ENCODE results near the gene RGS5. TPM values are rescaled to one million over a fixed set of nuclear protein-coding genes. Genes with fewer than 3 reads are reported as not detected.

Gene RGS5
- polyA plus RNA-seq, 4 donors, result 7.1 to 17.4 (median 9.6) TPM

DNA sequence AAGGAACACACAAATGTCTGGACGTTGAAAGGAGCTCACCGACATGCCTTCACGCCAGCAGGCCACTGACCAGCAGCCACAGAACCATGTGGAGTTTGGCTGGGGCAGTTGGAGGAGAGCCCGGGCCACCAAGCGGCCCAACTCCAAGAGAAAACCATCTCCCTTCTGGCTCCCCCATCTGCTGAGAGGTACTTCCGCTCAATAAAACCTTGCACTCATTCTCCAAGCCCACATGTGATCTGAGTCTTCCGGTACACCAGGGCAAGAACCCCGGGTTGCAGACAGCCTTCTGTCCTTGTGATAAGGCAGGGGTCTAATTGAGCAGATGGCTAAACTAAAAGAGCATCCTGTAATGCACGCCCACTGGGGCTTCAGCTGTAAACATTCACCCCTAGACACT lies 109.1 kb downstream of the RGS5 start:
- DNase-seq (ENCODE audit: low read depth in 4 of 4, low spot score in 2 of 4), result no peak

DNA sequence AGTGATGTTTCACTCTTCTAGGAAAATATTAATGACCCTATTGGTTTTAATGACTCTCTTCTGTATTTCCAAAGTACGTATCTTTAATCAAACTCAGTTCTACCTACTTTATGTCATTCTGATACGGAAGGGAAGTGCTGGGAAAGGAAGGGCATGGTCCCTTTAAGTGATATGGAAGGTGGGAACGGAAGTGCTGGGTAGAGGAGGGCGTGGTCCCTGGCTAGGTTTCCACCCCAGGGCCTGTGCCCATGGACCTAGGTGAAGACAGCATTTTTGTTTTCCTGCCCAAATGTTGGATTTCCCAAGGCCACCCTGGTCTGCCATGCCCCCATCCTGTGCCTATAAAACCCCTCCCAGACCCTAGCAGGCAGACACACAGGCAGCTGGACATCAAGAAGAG lies 109.5 kb downstream of the RGS5 start:
- DNase-seq (ENCODE audit: low read depth in 4 of 4, low spot score in 2 of 4), result no peak

Other genes starting within 250 kb of the RGS5 start
- 10 to 100 TPM in 3 of 4 donors, 1 to 10 TPM in 1; 8.2 to 13.2 (median 11.9) TPM for gene RGS4, start 133.6 kb downstream of the RGS5 start, polyA plus RNA-seq (ENCODE audit: insufficient read length in 4 of 4)
- gene NUF2, start 119.0 kb upstream of the RGS5 start, polyA plus RNA-seq (ENCODE audit: insufficient read length in 4 of 4), result 10 to 100 TPM; 26.5 to 31.0 (median 27.6) TPM